ENCODE measurements around the gene DCDC2C. TPM values are rescaled to one million over a fixed set of nuclear protein-coding genes. Genes with fewer than 3 reads are reported as not detected.

DCDC2C gene
- polyA plus RNA-seq, 1 of the 3 experiments (the other 2 are of a cell fraction), result not detected

GRCh38 chr2:3840611-3841155 is 137.3 kb downstream of the DCDC2C start:
- ChIA-PET POLR2A (no interaction called here), CTCF (interaction anchor here (1.1 to 1.8 kb wide), 2 partner anchors 14 to 113 kb away, joined by 4 to 5 read pairs; no protein-coding TSS in a partner anchor)
- H3K79me2 ChIP-seq (ENCODE audit: insufficient read depth), result no peaks in the 10 kb centered on the region
- H3K4me3 ChIP-seq (ENCODE audit: low read depth in 2 of 2, low read length in 1 of 2), result no peak overlapping the region
- no peak overlapping the region for H3K27ac ChIP-seq (ENCODE audit: low read depth in 2 of 2, low read length in 1 of 2)
- H3F3A ChIP-seq (replicated peaks; ENCODE audit: insufficient read depth), result no peaks in the 10 kb centered on the region
- H3K9ac ChIP-seq, result no peak overlapping the region
- H3K9me2 ChIP-seq, result no peaks in the 10 kb centered on the region
- H4K20me1 ChIP-seq (ENCODE audit: insufficient read depth), result no peaks in the 10 kb centered on the region
- H3K27me3 ChIP-seq (ENCODE audit: insufficient read depth), result no peaks in the 10 kb centered on the region
- no peak overlapping the region for H3K4me2 ChIP-seq
- no peaks in the 10 kb centered on the region for H3K36me3 ChIP-seq (replicated peaks in 1 of 2; ENCODE audit: control insufficient read depth in 1 of 2, insufficient read depth in 2 of 2, low read length in 1 of 2)
- no peak for TF ChIP-seq FOSL2 (IDR thresholded peaks at IDR 0.05; ENCODE audit: borderline replicate concordance, low read depth)
- no peak for TF ChIP-seq ZBTB33 (IDR thresholded peaks at IDR 0.05; ENCODE audit: borderline replicate concordance, low read depth)
- no peak for TF ChIP-seq TEAD4 (IDR thresholded peaks at IDR 0.05; ENCODE audit: borderline replicate concordance, insufficient read depth)
- TF ChIP-seq RCOR1 (IDR thresholded peaks at IDR 0.05; ENCODE audit: low read length), result no peak
- no peak for TF ChIP-seq USF2 (IDR thresholded peaks at IDR 0.05; ENCODE audit: borderline replicate concordance, low read depth, low read length)
- TF ChIP-seq POLR2AphosphoS5 (IDR thresholded peaks at IDR 0.05; ENCODE audit: low read depth, low read length), result no peak
- no peak for TF ChIP-seq SMC3 (IDR thresholded peaks at IDR 0.05; ENCODE audit: low read depth, low read length)
- no peak for TF ChIP-seq RFX5 (IDR thresholded peaks at IDR 0.05; ENCODE audit: low read length)
- TF ChIP-seq FOXM1 (IDR thresholded peaks at IDR 0.05; ENCODE audit: low read depth), result no peak
- TF ChIP-seq JUND (IDR thresholded peaks at IDR 0.05), result no peak
- TF ChIP-seq PBX3 (IDR thresholded peaks at IDR 0.05), result no peak
- no peaks in the 10 kb centered on the region for H3K9me3 ChIP-seq
- no peaks in the 10 kb centered on the region for H3K4me1 ChIP-seq (ENCODE audit: control insufficient read depth in 1 of 2, insufficient read depth in 2 of 2, low read depth in 1 of 2, low read length in 1 of 2)
- WGBS (ENCODE audit: low lambda C conversion rate), result 73% methylated on average over 15 of the region's 15 CpGs
- no peak for DNase-seq
- no peak overlapping the region for H2AFZ ChIP-seq (ENCODE audit: low read depth)

GRCh38 chr2:3847397-3848052 is 144.2 kb downstream of the DCDC2C start:
- Histone ChIP-seq H3F3A (replicated peaks; ENCODE audit: insufficient read depth) (no peaks in the 10 kb centered on the region), H3K4me3 (ENCODE audit: low read depth in 2 of 2, low read length in 1 of 2) (no peak overlapping the region; a peak in 1 of 4 replicates), H3K9me3 (no peaks in the 10 kb centered on the region), H3K27ac (ENCODE audit: low read depth in 2 of 2, low read length in 1 of 2) (no peak overlapping the region), H3K27me3 (ENCODE audit: insufficient read depth) (no peaks in the 10 kb centered on the region), H3K4me1 (ENCODE audit: control insufficient read depth in 1 of 2, insufficient read depth in 2 of 2, low read depth in 1 of 2, low read length in 1 of 2) (no peaks in the 10 kb centered on the region), H4K20me1 (ENCODE audit: insufficient read depth) (no peaks in the 10 kb centered on the region), H3K4me2 (no peak overlapping the region), H2AFZ (ENCODE audit: low read depth) (no peak overlapping the region), H3K9ac (no peak overlapping the region), H3K36me3 (replicated peaks in 1 of 2; ENCODE audit: control insufficient read depth in 1 of 2, insufficient read depth in 2 of 2, low read length in 1 of 2) (no peaks in the 10 kb centered on the region), H3K79me2 (ENCODE audit: insufficient read depth) (no peaks in the 10 kb centered on the region), H3K9me2 (no peaks in the 10 kb centered on the region)
- ChIA-PET CTCF (interaction anchor here (0.8 to 1.0 kb wide), 2 partner anchors 112 to 120 kb away, joined by 3 read pairs; no protein-coding TSS in a partner anchor), POLR2A (no interaction called here)
- no peak for DNase-seq
- 5% methylated on average over 9 of the region's 9 CpGs for WGBS (ENCODE audit: low lambda C conversion rate)
- TF ChIP-seq TEAD4 (IDR thresholded peaks at IDR 0.05; ENCODE audit: borderline replicate concordance, insufficient read depth), result no peak
- TF ChIP-seq MAX (IDR thresholded peaks at IDR 0.05; ENCODE audit: low read depth), result no peak
- TF ChIP-seq MXI1 (IDR thresholded peaks at IDR 0.05; ENCODE audit: low read depth, low read length), result no peak
- no peak for TF ChIP-seq ZBTB33 (IDR thresholded peaks at IDR 0.05; ENCODE audit: borderline replicate concordance, low read depth)
- no peak for TF ChIP-seq NRF1 (IDR thresholded peaks at IDR 0.05; ENCODE audit: low read depth, low read length)
- TF ChIP-seq PBX3 (IDR thresholded peaks at IDR 0.05), result no peak
- no peak for TF ChIP-seq IRF3 (IDR thresholded peaks at IDR 0.05; ENCODE audit: low read depth, low read length)
- no peak for TF ChIP-seq MEF2A (IDR thresholded peaks at IDR 0.05; ENCODE audit: borderline replicate concordance, low read depth)
- TF ChIP-seq FOXM1 (IDR thresholded peaks at IDR 0.05; ENCODE audit: low read depth), result no peak
